Stimulated activated CD4-positive, alpha-beta T cell treated with anti-CD3 and anti-CD28 coated beads, TNF-alpha, amount 100 ng/mL, for 4 hours (primary cell): ENCODE results near the gene CTNND1.

ENCODE experiments used
- DNase-seq, 3 experiments: peaks; one replicate each; pipeline ENCODE4 v3.0.0-alpha.2; 2020; ENCODE audit warnings: low read depth in 3 of 3

Gene CTNND1

DNA sequence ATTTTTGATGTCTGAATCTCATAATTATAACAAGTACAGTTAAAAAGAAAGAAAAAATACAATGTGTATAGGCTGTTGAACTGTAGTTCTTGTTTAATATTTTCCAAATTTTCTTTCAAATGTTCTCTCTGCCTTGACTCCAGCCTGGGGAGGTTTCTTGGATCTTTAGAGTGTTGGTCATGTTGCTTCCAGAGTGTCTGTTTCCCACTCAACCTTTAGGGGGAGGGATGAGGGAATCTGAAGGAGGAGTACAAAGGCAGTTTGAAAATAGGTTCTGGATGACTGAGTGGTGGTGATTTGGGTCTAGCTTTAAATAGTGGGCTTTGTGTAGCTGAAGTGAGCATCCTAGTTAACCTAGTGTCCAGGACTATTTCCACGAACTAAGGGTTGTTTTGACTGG lies 2.0 kb downstream of the CTNND1 start:
- no peak for DNase-seq

DNA sequence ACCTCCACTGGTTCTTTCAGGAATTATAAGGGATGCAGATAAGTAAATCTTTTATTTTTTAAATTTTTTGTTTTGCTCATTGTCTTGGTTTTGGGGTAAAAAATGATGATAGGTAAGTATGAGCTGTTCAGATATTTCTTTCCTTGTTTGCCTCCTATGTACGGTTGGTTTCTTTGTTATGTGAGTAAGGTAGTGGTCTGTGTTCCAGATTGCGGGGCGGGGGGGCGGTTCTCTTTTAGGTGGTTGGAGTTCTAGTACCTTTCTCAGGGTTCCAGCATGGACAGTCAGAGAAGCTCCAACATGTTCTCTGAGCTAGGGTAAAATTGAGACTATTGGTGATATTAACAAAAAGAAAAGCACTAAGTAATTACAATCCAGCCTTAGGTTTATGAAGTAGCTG lies 2.4 kb downstream of the CTNND1 start:
- no peak for DNase-seq

DNA sequence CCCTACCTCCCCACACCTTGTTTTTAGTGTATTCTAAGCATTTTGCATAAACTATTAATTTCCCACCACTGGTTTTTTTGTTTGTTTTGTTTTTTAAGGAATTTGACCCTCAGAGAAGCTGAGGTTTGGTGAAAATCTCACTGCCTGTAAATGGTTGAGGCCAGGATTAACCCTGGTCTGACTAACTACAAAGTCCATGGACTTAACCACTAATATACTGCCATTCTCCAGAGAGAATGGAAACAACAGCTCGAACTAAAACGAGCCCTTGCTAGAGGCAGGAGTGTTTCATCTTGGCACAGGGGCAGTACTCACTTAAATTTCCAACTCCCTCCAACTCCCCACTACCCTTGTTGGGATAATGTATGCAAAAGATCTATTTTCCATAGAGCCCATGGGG lies 3.0 kb downstream of the CTNND1 start:
- DNase-seq: no peak

- no peak for DNase-seq
Observed at GRCh38 chr11:57764972-57765371, 3.4 kb downstream of the CTNND1 start.

DNA sequence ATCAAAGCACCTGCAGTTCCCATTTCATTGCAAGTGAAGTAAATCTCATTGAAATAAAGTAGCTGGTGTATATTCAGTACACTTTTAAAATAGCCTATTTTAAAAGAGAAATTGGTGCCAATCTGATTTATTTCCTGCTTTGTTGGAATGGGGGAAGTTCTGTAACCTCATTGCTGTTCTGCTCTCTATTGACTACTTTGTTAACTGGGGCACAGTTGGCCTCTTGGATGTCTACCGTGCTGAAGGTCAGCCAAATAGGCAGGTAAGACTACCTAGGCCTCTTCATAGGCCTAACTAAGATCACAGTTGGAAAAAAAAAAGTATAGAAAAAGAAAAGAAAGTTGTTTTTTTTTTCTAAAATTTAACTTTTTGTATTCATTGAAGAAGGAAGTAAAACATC lies 9.2 kb downstream of the CTNND1 start:
- no peak for DNase-seq

DNA sequence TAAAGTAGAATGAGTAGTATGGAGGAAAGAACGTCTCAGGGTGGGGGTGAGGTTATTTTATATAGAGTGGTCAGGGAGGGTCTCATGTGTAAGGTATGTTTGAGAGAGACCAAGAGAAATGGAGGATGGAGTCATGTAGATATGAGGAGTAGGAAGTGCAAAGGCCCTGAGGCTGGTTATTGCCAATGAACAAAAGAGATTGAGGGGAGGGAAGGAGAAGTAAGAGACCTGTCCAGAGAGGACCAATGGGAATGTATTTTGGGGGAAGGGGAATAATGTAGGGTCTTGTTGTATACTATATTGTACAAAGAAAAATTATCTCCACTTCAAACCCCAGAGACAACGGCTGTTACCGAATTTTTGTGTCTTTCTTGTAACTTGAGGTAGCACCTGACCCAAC lies 9.8 kb downstream of the CTNND1 start:
- no peak for DNase-seq

- no peak for DNase-seq
Observed at GRCh38 chr11:57772562-57772961, 11.0 kb downstream of the CTNND1 start.

DNA sequence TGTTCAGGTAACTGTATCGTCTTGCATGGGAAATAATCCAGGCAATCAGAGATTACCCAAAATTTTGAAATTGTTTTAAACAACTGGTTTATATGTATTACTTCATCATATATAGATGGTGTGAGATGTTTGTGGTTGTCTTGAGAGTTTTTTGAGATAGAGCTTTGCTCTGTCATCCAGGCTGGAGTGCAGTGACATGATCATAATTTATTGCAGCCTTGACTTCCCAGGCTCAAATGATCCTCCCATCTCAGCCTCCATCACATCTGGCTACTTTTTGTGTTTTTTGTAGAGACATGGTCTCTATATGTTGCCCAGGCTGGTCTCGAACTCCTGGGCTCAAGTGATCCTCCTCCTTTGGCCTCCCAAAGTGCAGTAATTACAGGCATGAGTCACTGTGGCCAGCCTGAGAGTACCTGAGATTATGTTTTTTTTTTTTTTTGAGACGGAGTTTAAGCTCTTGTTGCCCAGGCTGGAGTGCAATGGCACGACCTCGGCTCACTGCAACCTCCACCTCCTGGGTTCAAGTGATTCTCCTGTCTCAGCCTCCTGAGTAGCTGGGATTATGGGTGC lies 11.5 kb downstream of the CTNND1 start:
- DNase-seq: no peak

DNA sequence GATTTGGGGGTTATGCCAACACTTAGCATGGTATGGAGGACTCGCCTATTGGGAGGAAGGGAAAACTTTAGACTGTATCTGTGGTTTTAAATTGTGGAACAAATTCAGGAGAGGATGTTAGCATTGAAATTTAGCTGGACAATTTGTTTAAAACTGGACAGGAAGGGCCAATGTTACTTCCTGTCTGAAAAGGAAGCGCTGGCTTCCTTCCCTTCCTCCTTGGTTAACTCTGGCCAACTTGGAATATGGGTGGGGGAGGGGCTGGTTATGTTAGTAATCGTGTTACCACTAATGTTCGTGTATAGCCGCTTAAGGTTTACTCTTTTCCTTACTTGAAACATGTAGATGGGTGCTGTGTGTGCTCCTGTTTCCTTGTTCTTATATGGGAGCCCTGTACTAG lies 13.9 kb downstream of the CTNND1 start:
- DNase-seq: no peak

- no peak for DNase-seq
Observed at GRCh38 chr11:57776031-57776521, 14.5 kb downstream of the CTNND1 start.

DNA sequence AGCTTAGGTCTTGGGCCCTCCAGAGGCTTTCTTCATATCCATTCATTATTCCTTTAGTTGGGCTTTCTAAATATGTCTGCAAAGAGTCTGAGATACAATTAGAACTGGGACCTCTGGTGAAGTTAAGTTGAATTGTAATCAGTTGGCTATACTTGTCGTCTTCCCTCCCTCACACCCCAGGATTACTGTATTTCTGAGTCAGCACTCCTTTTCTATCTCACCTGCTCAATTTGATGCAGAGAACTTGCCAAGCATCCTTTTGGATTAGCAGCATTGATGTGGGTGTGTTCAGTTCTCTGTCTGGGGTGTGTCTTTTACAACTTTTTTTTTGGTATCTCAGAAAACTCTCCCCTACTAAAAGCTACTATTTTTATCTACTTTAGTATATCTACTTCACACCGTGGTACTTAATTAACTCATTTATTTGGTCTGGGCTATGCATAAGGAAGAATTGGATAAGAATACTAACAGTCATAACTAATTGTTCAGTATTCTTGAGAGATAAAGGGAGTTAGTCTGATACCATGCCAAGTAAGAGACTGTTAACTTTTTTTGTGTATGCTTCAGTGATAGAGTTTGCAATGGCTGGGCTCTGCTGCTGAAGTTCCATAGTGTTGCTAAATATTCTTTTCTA lies 15.1 kb downstream of the CTNND1 start:
- DNase-seq: no peak

DNA sequence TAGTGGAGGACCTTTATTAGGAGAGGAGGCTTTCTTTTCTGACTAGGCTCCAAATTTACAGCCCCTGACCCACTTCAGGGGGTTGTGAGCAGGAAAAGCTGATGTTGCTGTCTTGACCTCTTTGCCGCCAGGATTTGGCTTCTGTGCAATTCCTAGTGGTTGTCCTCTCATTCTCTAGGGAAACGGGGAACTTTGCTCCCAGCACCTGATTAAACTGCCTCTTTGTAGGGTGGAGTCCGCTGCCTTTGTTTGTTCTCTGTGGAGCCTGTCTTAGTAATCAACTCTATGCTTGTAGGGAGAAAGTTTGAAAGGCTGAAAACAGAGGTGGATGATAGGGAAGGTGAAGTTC lies 16.3 kb downstream of the CTNND1 start:
- no peak for DNase-seq

DNA sequence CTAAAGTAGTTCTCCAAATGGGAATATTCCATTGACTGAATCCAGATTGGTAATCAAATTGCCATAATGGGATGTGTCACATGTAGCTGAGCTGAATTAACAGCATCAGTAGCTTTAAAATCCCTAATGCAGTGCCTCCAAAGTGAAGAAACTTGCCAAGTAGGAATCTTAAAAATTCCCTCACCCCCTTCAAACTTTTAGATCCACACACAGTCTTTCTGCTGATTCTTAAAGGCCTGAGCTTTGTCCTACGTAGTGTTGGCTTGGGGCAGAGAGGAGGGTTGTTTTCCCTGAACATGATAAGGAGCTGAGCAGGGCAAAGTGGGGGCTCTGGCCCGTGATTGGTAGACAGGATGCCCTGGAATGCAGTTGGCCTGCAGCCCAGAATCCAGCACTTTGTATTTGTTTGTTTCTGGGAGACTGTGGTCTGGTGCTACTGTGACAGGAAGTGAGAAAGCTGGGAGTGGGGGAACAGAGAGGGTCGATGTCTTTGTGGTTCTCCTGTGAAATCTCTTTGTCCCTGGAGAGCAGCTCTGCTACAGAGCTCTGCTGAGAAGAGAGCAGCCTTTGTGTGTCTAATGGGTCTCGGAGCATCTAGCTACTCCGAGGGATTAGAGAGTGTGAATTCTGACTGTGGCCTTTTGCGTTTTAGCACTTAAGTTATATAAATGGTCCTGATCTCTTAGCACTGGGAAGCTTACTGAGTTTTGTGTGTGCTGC lies 16.9 kb downstream of the CTNND1 start:
- no peak for DNase-seq

- DNase-seq: no peak
Observed at GRCh38 chr11:57779276-57779675, 17.7 kb downstream of the CTNND1 start.

- no peak for DNase-seq
Observed at GRCh38 chr11:57781529-57781943, 19.9 kb downstream of the CTNND1 start.

GRCh38 chr11:57785072-57785471 lies 23.5 kb downstream of the CTNND1 start:
- DNase-seq: no peak

- DNase-seq: no peak
Observed at GRCh38 chr11:57786436-57786835, 24.8 kb downstream of the CTNND1 start.

DNA sequence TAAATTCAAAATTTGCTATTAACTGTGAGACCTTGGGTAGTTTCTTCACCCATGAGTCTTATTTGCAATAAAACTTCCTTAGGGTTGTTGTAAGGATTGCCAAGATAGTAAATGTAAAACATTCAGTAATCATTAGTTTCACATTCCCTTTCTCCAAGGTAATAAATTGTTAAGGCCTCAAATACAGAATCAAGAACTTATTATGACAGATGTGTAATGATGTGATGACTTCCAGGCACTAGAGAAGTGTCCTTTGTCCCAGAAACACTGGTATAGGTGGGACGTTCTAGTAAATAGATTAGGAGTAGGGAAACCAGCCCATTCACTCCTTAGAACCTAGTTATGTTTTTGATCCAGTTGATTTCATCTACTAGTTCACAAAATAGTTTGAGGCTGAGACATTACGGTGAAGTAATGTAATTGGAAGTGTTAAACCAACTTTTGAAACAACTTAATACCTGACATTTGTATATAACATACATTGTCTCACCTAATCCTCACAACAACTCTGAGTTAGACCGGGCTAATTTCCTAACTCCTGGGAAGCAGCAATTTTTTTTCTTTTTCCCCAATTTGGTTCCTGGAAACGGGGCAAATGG lies 25.5 kb downstream of the CTNND1 start:
- DNase-seq: no peak

DNA sequence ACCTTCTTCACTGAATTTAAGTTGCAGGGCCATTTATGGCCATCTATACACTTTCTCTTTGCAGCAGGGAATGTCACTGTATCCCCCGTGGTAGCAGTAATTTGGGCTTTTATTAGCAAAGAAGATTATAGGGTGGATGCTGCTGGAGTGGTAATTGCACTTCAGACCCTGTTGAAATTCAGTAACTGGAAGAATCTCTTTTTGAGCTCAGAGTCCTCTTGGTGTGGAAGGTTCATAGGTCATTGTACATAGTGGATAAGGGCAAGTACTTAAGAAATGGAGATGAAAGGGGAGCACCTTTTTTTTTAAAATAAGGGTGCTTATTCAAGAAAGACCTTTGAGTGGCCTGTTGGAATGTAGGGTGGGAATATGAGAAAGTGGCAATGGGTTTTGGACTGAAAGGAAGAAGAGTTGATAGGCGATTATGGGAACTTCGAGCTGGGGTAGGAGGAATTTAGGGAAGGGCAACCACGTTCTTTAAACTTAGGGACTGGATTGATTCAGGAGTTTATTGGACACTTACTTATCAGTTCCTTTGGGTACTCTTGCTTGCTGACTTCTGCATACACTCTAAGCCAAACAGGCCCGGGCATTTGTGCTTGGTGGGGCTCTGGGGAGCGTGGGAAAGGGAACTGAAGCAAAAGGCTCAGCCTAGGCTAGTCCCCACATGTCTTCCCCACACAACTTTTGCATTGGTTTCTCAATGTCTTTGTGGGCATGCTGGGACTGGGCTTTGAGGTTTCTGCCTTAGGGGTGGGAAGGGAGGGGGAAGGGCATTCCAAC lies 26.5 kb downstream of the CTNND1 start:
- no peak for DNase-seq

DNA sequence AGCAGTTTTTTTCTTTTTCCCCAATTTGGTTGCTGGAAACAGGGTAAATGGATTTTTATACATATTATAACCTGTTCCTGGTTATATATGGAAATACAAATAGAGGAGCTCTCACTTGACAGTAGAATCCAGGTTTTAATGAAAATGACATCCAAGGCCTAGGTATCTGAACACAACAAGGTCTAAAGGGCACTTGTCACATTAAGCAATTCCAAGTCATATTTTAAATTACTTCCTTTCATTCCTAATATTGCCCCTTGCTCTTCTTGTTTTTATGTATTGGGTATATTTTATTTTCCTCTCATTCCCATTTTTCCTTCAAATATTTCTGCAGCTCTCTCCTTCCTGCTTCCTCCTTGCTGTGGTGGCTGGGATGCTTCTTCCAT lies 27.1 kb downstream of the CTNND1 start:
- no peak for DNase-seq

GRCh38 chr11:57791321-57792059 lies 29.9 kb downstream of the CTNND1 start:
- DNase-seq: no peak
